Upper lobe of left lung (tissue), 6 donors: Measurements from ENCODE around the gene FEM1C. TPM values are rescaled to one million over a fixed set of nuclear protein-coding genes. Genes with fewer than 3 reads are reported as not detected.

ENCODE experiments used
- ATAC-seq, 2 donors: fragments of 200-7000 bp; cut with Tn5 transposase; one replicate each; pipeline ENCODE4 v1.9.1; 2022; ENCODE audit warnings: mild to moderate bottlenecking in 2 of 2, moderate library complexity in 2 of 2; ENCODE audit not compliant: low FRiP score in 2 of 2
- DNase-seq, 2 donors: peaks; one replicate each; pipeline ENCODE4 v3.0.0-alpha.2; 2019 to 2020
- H3K27ac ChIP-seq, 4 donors: fragments of 200-600 bp; sonication (generic); one replicate each; pipeline ENCODE4 v1.5.1; 2016 to 2019
- H3K27me3 ChIP-seq, 4 donors: fragments of 200-600 bp; sonication (generic); one replicate each; pipeline ENCODE4 v1.5.1; 2017 to 2019
- H3K36me3 ChIP-seq, 4 donors: fragments of 200-600 bp; sonication (generic); one replicate each; pipeline ENCODE4 v1.5.1; 2016 to 2019
- H3K4me1 ChIP-seq, 4 donors: fragments of 200-600 bp; sonication (generic); one replicate each; pipeline ENCODE4 v1.5.1; 2018 to 2019
- H3K4me3 ChIP-seq, 4 donors: fragments of 200-600 bp; sonication (generic); one replicate each; pipeline ENCODE4 v1.5.1; 2017 to 2019; ENCODE audit warnings: mild to moderate bottlenecking in 2 of 4, moderate library complexity in 1 of 4
- H3K9me3 ChIP-seq, 4 donors: fragments of 200-600 bp; sonication (generic); one replicate each; pipeline ENCODE4 v1.5.1; 2018 to 2019
- EP300 ChIP-seq, 4 donors: sonication (generic); formaldehyde crosslinking; IDR thresholded peaks; one replicate each; pipeline ENCODE4 v1.5.1; 2017; ENCODE audit warnings: antibody characterized with exemption in 4 of 4, control low read depth in 2 of 4
- POLR2A ChIP-seq, 4 donors: fragments of 450-650 bp; IDR thresholded peaks; one replicate each; pipeline ENCODE4 v1.5.1; 2016 to 2017; ENCODE audit warnings: antibody characterized with exemption in 4 of 4, mild to moderate bottlenecking in 2 of 4
- POLR2AphosphoS5 ChIP-seq, 2 donors: sonication (generic); formaldehyde crosslinking; IDR thresholded peaks; one replicate each; pipeline ENCODE4 v1.5.1; 2017; ENCODE audit warnings: antibody characterized with exemption in 2 of 2
- WGBS, 2 donors: methylation state at CpG; one replicate each; pipeline ENCODE4 v1.1.5; 2017 to 2018; 5-methylcytosine and 5-hydroxymethylcytosine counted together
- total RNA-seq, 6 donors: library from RNA; depleted of rRNA in 4 of 6; stranded (reverse); fragments of >200 nt in 4 of 6; gene quantifications; one replicate each; pipeline versions ENCODE4 v1.1.0 to v1.2.1, GENCODE V29; 2016 to 2021
- TF ChIP-seq, protein P1 (sequence below), 6 experiments: fragments of 450-650 bp in 4 of 6; fragments of 200-600 bp in 2 of 6; sonication (generic) in 2 of 6; IDR thresholded peaks; one replicate each; pipeline ENCODE4 v1.5.1; 2016 to 2019; ENCODE audit warnings: antibody characterized with exemption in 6 of 6
- donor health status: DM: no; HTN: no; CAD: no; lungs with moderate emphysema.
- donor health status: DM: no; HTN: yes; CAD: no; lungs with severe emphysema.

FEM1C gene
- total RNA-seq, 6 donors from 2014 or later = 9.7 to 39.8 (median 24.5) TPM

DNA sequence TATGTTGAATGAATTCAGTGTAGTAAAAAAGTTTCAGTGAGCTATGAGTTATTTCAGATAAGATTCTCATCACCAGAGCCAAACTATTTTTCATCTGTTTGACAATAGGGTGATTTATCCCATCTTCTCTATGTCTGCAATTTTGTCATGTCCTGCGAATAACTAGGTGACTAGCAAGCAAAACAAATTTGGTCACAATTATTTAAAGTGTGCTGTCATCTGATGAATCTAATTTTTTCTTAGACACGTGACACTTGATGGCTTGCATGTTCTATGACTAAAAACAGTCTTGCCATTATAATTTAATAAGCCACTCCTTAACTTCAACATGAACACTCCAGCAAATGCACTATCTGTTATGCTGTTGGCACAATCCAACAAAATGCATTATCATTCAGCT is 35.0 kb downstream of the FEM1C start:
- no peak overlapping the region for H3K4me3 ChIP-seq
- TF ChIP-seq POLR2AphosphoS5 (IDR thresholded peaks at IDR 0.05) (no peak), EP300 (IDR thresholded peaks at IDR 0.05) (no peak), POLR2A (IDR thresholded peaks at IDR 0.05) (no peak)
- TF ChIP-seq, protein P1, sequence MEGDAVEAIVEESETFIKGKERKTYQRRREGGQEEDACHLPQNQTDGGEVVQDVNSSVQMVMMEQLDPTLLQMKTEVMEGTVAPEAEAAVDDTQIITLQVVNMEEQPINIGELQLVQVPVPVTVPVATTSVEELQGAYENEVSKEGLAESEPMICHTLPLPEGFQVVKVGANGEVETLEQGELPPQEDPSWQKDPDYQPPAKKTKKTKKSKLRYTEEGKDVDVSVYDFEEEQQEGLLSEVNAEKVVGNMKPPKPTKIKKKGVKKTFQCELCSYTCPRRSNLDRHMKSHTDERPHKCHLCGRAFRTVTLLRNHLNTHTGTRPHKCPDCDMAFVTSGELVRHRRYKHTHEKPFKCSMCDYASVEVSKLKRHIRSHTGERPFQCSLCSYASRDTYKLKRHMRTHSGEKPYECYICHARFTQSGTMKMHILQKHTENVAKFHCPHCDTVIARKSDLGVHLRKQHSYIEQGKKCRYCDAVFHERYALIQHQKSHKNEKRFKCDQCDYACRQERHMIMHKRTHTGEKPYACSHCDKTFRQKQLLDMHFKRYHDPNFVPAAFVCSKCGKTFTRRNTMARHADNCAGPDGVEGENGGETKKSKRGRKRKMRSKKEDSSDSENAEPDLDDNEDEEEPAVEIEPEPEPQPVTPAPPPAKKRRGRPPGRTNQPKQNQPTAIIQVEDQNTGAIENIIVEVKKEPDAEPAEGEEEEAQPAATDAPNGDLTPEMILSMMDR (IDR thresholded peaks at IDR 0.05) = no peak
- ATAC-seq (no peak), DNase-seq (no peak)
- H3K27ac ChIP-seq = no peak overlapping the region
- H3K36me3 ChIP-seq = no peaks in the 10 kb centered on the region
- no peaks in the 10 kb centered on the region for H3K9me3 ChIP-seq
- 80 to 85% methylated on average over 2 of the region's 2 CpGs for WGBS, 2 donors
- no peaks in the 10 kb centered on the region for H3K4me1 ChIP-seq
- no peaks in the 10 kb centered on the region for H3K27me3 ChIP-seq

DNA sequence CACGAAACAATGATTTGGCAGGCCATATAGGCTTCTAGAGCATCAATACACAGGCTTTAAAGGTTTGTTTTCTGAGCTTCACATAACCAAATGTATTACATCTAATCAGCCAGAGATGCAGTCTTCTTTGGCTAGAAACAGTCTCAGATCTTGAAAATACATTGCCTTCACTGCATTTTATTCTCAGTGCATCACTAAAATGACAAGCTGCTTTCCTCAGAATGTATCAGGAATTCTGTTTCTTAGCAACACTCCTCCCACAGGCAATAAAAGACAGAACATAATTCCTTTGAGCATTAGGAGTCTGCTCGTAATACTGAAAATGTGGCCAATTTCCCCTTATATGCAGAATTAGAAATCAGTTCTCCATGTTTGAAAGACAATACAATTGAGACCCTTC is 36.9 kb downstream of the FEM1C start:
- WGBS, 2 donors = 81 to 83% methylated on average over 2 of the region's 2 CpGs
- Histone ChIP-seq H3K4me1 (no peaks in the 10 kb centered on the region), H3K36me3 (no peaks in the 10 kb centered on the region), H3K4me3 (no peak overlapping the region), H3K9me3 (no peaks in the 10 kb centered on the region), H3K27me3 (no peaks in the 10 kb centered on the region), H3K27ac (no peak overlapping the region)
- DNase-seq (no peak), ATAC-seq (peak in 1 of 2 donors; percentile 75)
- TF ChIP-seq POLR2AphosphoS5 (IDR thresholded peaks at IDR 0.05) = no peak

DNA sequence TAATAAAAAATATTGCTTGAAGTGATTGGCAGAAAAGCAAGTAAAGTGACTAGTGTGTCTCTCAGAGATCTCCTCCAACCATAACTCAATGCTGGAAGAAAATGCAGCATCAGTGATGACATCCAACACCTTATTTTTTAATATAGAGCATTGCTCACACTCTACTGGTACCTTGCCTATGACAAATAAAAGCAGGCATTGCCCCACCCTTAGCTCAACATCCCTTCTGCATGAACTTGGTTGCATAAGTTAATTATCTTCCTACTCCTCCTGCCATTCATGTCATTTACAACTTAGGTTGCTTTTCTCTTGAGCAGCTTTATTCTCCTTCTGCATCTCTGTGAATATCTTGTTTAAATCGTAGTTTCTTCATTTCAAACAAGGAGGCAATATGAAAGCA is 41.2 kb downstream of the FEM1C start:
- Histone ChIP-seq H3K4me3 (no peak overlapping the region), H3K27ac (no peak overlapping the region), H3K36me3 (no peaks in the 10 kb centered on the region), H3K9me3 (no peaks in the 10 kb centered on the region), H3K27me3 (no peaks in the 10 kb centered on the region), H3K4me1 (no peaks in the 10 kb centered on the region)
- 91 to 92% methylated on average over 1 of the region's 1 CpG for WGBS, 2 donors
- ATAC-seq (no peak), DNase-seq (no peak)
- TF ChIP-seq EP300 (IDR thresholded peaks at IDR 0.05) (no peak), POLR2A (IDR thresholded peaks at IDR 0.05) (no peak), POLR2AphosphoS5 (IDR thresholded peaks at IDR 0.05) (no peak)
- TF ChIP-seq, protein P1 (IDR thresholded peaks at IDR 0.05) = no peak

DNA sequence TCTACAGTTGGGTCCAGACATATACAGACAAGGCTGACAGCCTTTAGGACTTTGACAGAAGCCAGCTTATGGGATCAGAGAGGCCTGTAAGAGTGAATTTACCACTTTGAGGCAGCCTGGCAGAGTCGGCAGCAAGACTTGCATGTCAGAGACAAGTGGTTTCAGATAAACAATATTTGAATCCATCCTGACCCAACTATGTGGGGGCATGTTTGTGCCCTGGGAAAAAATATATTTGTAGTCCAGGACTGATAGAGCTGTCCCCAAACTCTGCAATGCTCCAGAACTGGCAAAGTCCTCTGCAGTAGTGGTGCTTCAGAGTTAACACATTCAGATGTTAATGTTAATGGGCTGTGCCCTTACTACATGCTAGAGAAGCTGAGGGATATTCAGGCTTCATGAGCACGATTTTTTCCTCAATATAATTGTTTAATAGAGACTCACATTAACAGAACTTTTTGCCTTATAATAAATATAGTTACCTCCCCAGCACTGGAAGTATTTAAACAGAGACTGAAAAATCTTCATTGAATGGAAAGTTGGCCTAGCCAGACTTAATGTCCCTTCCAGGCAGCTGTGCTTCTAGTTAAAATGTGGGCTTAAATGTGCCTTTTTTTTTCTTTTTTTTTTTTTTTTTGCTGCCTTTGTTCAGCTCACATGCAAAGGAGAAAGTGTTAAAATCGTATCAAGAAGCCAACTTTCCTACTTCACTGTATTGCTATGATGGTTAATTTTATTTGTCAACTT is 42.9 kb downstream of the FEM1C start:
- no peak for DNase-seq
- H3K27me3 ChIP-seq = no peaks in the 10 kb centered on the region
- TF ChIP-seq POLR2A (IDR thresholded peaks at IDR 0.05) = no peak
- TF ChIP-seq EP300 (IDR thresholded peaks at IDR 0.05) = no peak
- no peak for TF ChIP-seq POLR2AphosphoS5 (IDR thresholded peaks at IDR 0.05)
- TF ChIP-seq, protein P1 (IDR thresholded peaks at IDR 0.05) = no peak
- H3K4me1 ChIP-seq = no peaks in the 10 kb centered on the region
- H3K27ac ChIP-seq = no peak overlapping the region
- no peaks in the 10 kb centered on the region for H3K36me3 ChIP-seq
- WGBS, 2 donors = 39 to 46% methylated on average over 3 of the region's 3 CpGs
- H3K9me3 ChIP-seq = no peaks in the 10 kb centered on the region
- no peak overlapping the region for H3K4me3 ChIP-seq
- no peak for ATAC-seq

DNA sequence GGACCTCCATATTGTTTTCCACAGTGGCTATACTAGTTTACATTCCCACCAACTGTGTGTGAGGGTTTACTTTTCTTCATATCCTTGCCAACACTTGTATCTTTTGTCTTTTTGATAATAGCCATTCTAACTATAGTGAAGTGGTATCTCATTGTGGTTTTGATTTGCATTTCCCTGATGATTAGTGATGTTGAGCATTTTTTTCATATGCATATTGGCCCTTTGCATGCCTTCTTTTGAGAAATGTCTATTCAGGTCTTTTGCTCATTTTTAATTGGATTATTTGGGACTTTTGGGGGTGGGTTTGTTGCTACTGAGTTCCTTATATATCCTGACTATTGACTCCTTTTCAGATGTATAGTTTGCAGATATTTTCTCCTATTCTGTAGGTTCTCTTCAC is 44.4 kb downstream of the FEM1C start:
- no peaks in the 10 kb centered on the region for H3K27me3 ChIP-seq
- TF ChIP-seq EP300 (IDR thresholded peaks at IDR 0.05) (no peak), POLR2A (IDR thresholded peaks at IDR 0.05) (no peak), POLR2AphosphoS5 (IDR thresholded peaks at IDR 0.05) (no peak)
- TF ChIP-seq, protein P1 (IDR thresholded peaks at IDR 0.05) = no peak
- no peak overlapping the region for H3K27ac ChIP-seq
- H3K9me3 ChIP-seq = no peaks in the 10 kb centered on the region
- H3K4me1 ChIP-seq = no peaks in the 10 kb centered on the region
- H3K4me3 ChIP-seq = no peak overlapping the region
- DNase-seq = no peak
- no peaks in the 10 kb centered on the region for H3K36me3 ChIP-seq
- ATAC-seq = no peak
